Suprapubic skin (tissue), 4 donors: ENCODE measurements around the gene EXOSC10. TPM values are rescaled to one million over a fixed set of nuclear protein-coding genes. Genes with fewer than 3 reads are reported as not detected.
A peak's percentile ranks its signal among the peaks of the same experiment; 100 is the strongest.
"Not testable (repeated sequence)": the region's sequence is repeated elsewhere in the genome, so short reads cannot be mapped to it uniquely, and the experiment has no call there.

Source experiments
- DNase-seq, 2 donors: peaks; one replicate each; pipeline ENCODE4 v3.0.0-alpha.2; 2019; ENCODE audit warnings: low spot score in 2 of 2
- H3K27ac ChIP-seq: fragments of 200-600 bp; sonication (generic); one replicate; pipeline ENCODE4 v1.5.1; 2019
- H3K27me3 ChIP-seq: fragments of 200-600 bp; sonication (generic); one replicate; pipeline ENCODE4 v1.5.1; 2019
- H3K36me3 ChIP-seq: fragments of 200-600 bp; sonication (generic); one replicate; pipeline ENCODE4 v1.5.1; 2019
- H3K4me1 ChIP-seq: fragments of 200-600 bp; sonication (generic); one replicate; pipeline ENCODE4 v1.5.1; 2019
- H3K4me3 ChIP-seq: fragments of 200-600 bp; sonication (generic); one replicate; pipeline ENCODE4 v1.5.1; 2019; ENCODE audit warnings: mild to moderate bottlenecking
- H3K9me3 ChIP-seq: fragments of 200-600 bp; sonication (generic); one replicate; pipeline ENCODE4 v1.5.1; 2019
- EP300 ChIP-seq: sonication (generic); formaldehyde crosslinking; IDR thresholded peaks from one replicate; pipeline ENCODE4 v1.6.1; 2017; ENCODE audit warnings: antibody characterized with exemption
- POLR2A ChIP-seq, 2 donors: fragments of 450-650 bp; IDR thresholded peaks; one replicate each; pipeline ENCODE4 v1.6.1; 2017; ENCODE audit warnings: antibody characterized with exemption in 2 of 2, mild to moderate bottlenecking in 2 of 2, moderate library complexity in 2 of 2
- POLR2AphosphoS5 ChIP-seq, 3 donors: sonication (generic); formaldehyde crosslinking; IDR thresholded peaks; one replicate each; pipeline ENCODE4 v1.6.1; 2017; ENCODE audit warnings: antibody characterized with exemption in 3 of 3
- WGBS: methylation state at CpG from one replicate; pipeline ENCODE4 v1.1.5; 2018; 5-methylcytosine and 5-hydroxymethylcytosine counted together
- total RNA-seq, 4 donors: library from RNA; depleted of rRNA; stranded (reverse); fragments of >200 nt; gene quantifications; one replicate each; pipeline ENCODE4 v1.1.0, GENCODE V29; 2016
- TF ChIP-seq, protein P1 (sequence below), 2 donors: fragments of 200-600 bp in 1 of 2; fragments of 450-650 bp in 1 of 2; sonication (generic) in 1 of 2; IDR thresholded peaks; one replicate each; pipeline ENCODE4 v1.5.1; 2016 to 2019; ENCODE audit warnings: antibody characterized with exemption in 2 of 2, mild to moderate bottlenecking in 1 of 2, moderate library complexity in 1 of 2

EXOSC10 gene
- total RNA-seq, 4 donors from 2014 or later = 45.7 to 127 (median 68.7) TPM

DNA sequence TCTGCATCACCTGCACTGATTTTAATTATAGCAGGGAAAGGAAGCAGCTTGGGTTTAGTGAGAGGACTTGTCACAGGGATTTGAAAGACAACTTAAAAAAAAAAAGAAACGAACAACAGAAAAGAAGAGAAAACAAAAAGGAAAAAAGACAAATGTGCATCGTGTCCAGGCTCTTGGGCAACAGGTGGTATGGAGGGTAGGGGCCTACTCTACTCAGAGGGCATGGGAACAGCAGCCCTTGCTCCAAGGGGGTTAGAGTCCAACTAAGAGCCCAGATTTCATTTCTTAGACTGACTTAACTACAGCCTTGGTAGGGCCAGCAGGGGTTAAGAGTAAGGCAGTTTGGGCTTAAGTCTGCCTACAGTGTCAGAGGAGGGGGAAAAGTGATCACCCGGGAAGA lies 15.3 kb upstream of the EXOSC10 start:
- no peak for TF ChIP-seq EP300
- TF ChIP-seq, protein P1, sequence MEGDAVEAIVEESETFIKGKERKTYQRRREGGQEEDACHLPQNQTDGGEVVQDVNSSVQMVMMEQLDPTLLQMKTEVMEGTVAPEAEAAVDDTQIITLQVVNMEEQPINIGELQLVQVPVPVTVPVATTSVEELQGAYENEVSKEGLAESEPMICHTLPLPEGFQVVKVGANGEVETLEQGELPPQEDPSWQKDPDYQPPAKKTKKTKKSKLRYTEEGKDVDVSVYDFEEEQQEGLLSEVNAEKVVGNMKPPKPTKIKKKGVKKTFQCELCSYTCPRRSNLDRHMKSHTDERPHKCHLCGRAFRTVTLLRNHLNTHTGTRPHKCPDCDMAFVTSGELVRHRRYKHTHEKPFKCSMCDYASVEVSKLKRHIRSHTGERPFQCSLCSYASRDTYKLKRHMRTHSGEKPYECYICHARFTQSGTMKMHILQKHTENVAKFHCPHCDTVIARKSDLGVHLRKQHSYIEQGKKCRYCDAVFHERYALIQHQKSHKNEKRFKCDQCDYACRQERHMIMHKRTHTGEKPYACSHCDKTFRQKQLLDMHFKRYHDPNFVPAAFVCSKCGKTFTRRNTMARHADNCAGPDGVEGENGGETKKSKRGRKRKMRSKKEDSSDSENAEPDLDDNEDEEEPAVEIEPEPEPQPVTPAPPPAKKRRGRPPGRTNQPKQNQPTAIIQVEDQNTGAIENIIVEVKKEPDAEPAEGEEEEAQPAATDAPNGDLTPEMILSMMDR (IDR thresholded peaks at IDR 0.05) = no peak
- no peak for TF ChIP-seq POLR2AphosphoS5 (IDR thresholded peaks at IDR 0.05)
- no peak for TF ChIP-seq POLR2A (IDR thresholded peaks at IDR 0.05)
- no peak overlapping the region for H3K4me3 ChIP-seq
- H3K9me3 ChIP-seq = no peaks in the 10 kb centered on the region
- peaks cover 85% of the 10 kb centered on the region for H3K36me3 ChIP-seq
- H3K4me1 ChIP-seq = no peaks in the 10 kb centered on the region
- WGBS = 95% methylated on average over 3 of the region's 3 CpGs
- no peak for DNase-seq
- no peak overlapping the region for H3K27ac ChIP-seq
- H3K27me3 ChIP-seq = no peaks in the 10 kb centered on the region

DNA sequence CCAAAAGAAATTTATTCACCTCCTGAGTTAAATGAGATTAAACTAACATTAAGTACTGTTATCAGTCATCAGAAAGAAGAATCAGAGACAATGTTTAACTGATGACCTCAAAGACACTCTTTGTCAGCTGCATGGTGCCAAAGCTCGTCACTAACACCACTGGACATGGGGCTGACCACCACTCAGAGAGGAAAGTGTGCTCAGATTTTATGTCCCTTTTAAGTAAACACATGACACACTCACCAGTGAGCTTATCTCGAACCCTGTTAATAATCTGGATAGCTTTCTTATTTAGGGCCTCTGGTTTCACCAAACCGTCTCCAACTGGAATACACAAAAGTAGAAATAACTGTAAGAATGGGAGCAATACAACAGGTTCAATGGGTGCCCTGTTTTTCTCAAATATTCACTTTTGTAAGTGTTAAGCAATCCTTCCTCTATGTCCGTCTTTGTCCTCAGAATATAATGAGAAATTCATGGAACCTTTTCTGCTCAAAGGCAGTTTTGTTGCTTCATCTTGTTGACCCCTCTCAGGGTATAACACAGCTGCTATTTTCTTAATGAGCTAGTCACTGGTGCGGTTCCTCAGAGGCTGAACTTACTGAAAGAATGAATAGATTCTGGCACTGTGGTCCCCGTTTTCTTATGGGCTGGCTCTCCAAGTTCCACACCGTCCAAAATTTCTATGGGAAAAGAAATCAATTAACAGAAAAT lies 9.5 kb upstream of the EXOSC10 start:
- no peak overlapping the region for H3K4me3 ChIP-seq
- WGBS = 82% methylated on average over 7 of the region's 7 CpGs
- no peak overlapping the region for H3K27ac ChIP-seq
- no peaks in the 10 kb centered on the region for H3K4me1 ChIP-seq
- peaks cover 87% of the 10 kb centered on the region for H3K36me3 ChIP-seq
- TF ChIP-seq, protein P1 (IDR thresholded peaks at IDR 0.05) = no peak
- TF ChIP-seq EP300 (no peak), POLR2AphosphoS5 (IDR thresholded peaks at IDR 0.05) (no peak), POLR2A (IDR thresholded peaks at IDR 0.05) (no peak)
- H3K9me3 ChIP-seq = no peaks in the 10 kb centered on the region
- H3K27me3 ChIP-seq = no peaks in the 10 kb centered on the region
- peak in 1 of 2 donors; percentile 6 for DNase-seq

GRCh38 chr1:11107599-11107998 lies 7.9 kb upstream of the EXOSC10 start:
- no peaks in the 10 kb centered on the region for H3K4me1 ChIP-seq
- no peak for TF ChIP-seq EP300
- no peak overlapping the region for H3K4me3 ChIP-seq
- DNase-seq = peak in 1 of 2 donors; percentile 41
- no peaks in the 10 kb centered on the region for H3K9me3 ChIP-seq
- 87% methylated on average over 5 of the region's 5 CpGs for WGBS
- no peak overlapping the region for H3K27ac ChIP-seq
- H3K36me3 ChIP-seq = peaks cover 71% of the 10 kb centered on the region
- no peaks in the 10 kb centered on the region for H3K27me3 ChIP-seq

DNA sequence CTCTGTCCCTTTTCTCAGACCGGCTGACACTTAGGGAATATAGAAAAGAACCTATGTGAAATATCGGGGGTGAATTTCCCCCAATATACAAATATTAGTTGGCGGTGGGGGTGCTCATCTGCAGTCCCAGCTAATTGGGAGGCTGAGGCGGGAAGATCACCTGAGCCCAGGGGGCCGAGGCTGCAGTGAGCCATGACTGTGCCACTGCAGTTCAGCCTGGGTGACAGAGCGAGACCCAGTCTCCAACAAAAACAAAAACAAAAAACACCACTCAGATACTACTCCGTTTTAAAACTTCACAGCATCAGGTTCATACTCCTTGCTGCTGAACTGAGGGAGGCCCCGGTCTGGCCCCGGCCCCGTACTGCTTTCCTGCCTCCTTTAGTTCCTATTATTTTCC lies 5.9 kb upstream of the EXOSC10 start:
- WGBS = 92% methylated on average over 10 of the region's 10 CpGs
- no peak overlapping the region for H3K4me3 ChIP-seq
- peak in 1 of 2 donors; percentile 52 for DNase-seq
- H3K27ac ChIP-seq = no peak overlapping the region
- no peaks in the 10 kb centered on the region for H3K27me3 ChIP-seq
- TF ChIP-seq, protein P1 (IDR thresholded peaks at IDR 0.05) = no peak
- TF ChIP-seq POLR2A (IDR thresholded peaks at IDR 0.05) (no peak), EP300 (no peak), POLR2AphosphoS5 (IDR thresholded peaks at IDR 0.05) (no peak)
- H3K36me3 ChIP-seq = peaks cover 53% of the 10 kb centered on the region
- H3K4me1 ChIP-seq = no peaks in the 10 kb centered on the region
- H3K9me3 ChIP-seq = no peaks in the 10 kb centered on the region

DNA sequence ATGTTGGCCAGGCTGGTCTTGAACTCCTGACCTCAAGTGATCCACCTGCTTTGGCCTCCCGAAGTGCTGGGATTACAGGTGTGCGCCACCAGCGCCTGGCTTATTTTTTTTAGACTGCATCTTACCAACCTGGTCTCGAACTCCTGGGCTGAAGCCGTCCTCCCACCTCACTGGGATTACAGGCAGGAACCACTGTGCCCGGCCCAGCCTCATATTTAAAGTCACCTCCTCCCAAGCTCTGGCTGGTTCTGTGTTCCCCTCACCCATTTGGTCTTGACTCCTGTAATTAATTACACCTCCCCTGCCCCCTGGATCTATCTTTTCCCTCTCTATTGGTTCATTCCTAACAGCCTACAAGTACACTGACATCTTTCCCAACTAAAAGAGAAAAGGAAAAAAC lies 1.7 kb upstream of the EXOSC10 start:
- 95% methylated on average over 6 of the region's 6 CpGs for WGBS
- no peak for TF ChIP-seq EP300

GRCh38 chr1:11100806-11101205 lies 1.1 kb upstream of the EXOSC10 start:
- not testable (repeated sequence) for H3K4me3 ChIP-seq, H3K9me3 ChIP-seq, H3K27me3 ChIP-seq, H3K27ac ChIP-seq
- peak in 1 of 2 donors; percentile 28 for DNase-seq
- 95% methylated on average over 17 of the region's 17 CpGs for WGBS
- H3K36me3 ChIP-seq = peaks cover 21% of the 10 kb centered on the region
- H3K4me1 ChIP-seq = peaks cover 17% of the 10 kb centered on the region

More for the DNA sequence above, 1.7 kb upstream of the EXOSC10 start:
- H3K4me3 ChIP-seq = no peak overlapping the region
- peaks cover 21% of the 10 kb centered on the region for H3K36me3 ChIP-seq
- peak in 1 of 2 donors; percentile 24 for DNase-seq
- no peaks in the 10 kb centered on the region for H3K27me3 ChIP-seq
- no peaks in the 10 kb centered on the region for H3K9me3 ChIP-seq
- no peak overlapping the region for H3K27ac ChIP-seq
- peaks cover 17% of the 10 kb centered on the region for H3K4me1 ChIP-seq

DNA sequence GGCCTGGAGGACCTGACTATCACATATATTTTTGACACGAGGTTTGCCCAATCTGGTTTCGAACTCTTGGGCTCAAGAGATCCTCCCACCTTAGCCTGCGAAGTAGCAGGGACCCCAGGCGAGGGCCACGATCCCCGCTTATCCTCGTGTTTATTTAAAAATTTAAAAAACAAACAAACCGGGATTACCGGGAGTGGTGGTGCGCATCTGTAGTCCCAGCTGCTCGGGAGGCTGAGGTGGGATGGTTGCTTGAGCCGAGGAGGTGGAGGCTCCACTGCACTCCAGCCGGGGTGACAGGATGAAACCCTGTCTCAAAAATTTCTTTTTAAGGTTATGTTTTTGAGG lies 452 bp upstream of the EXOSC10 start:
- peak in 1 of 2 donors; percentile 61 for DNase-seq
- WGBS = 66% methylated on average over 13 of the region's 13 CpGs
- H3K4me1 ChIP-seq = peaks cover 17% of the 10 kb centered on the region
- H3K4me3 ChIP-seq = peak overlapping the region; percentile 99
- peaks cover 23% of the 10 kb centered on the region for H3K36me3 ChIP-seq
- no peaks in the 10 kb centered on the region for H3K27me3 ChIP-seq
- H3K9me3 ChIP-seq = no peaks in the 10 kb centered on the region
- TF ChIP-seq, protein P1 (IDR thresholded peaks at IDR 0.05) = no peak
- TF ChIP-seq POLR2A (IDR thresholded peaks at IDR 0.05) (no peak), EP300 (no peak), POLR2AphosphoS5 (IDR thresholded peaks at IDR 0.05) (no peak)
- H3K27ac ChIP-seq = peak overlapping the region; percentile 92
